Astrocyte of the hippocampus (primary cell): ENCODE data around the gene MMGT1.
A peak's percentile ranks its signal among the peaks of the same experiment; 100 is the strongest.

Experiments used
- DNase-seq: peaks from one replicate; pipeline ENCODE4 v3.0.0; 2011; ENCODE audit warnings: low read depth, low spot score

Gene MMGT1

GRCh38 chrX:135973548-135974278, at the start of gene MMGT1:
Gene MMGT1, minus strand, starts transcription at chrX:135973988. Its CDS starts 313 bp downstream, at chrX:135973675.
- DNase-seq, result peak; percentile 87

DNA sequence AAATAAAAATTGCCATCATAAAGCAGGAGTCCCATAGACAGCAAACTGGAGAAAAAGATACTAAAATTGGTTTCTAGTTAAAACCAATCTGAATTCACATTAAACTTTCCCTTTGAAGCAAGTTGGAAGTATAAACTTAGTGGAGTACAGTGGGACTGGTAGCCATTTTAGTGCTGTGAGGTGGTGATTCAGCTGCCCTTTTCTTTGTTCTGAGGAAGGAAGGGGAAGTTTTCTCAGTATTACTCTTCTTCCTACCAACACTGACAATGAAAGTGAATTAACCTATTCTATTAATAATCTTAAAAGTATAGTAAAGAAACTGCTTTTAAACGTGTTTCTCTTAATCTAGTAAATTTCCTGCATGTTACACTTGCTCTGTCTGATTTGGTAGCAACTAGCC, 48.1 kb upstream of the MMGT1 start:
- no peak for DNase-seq

DNA sequence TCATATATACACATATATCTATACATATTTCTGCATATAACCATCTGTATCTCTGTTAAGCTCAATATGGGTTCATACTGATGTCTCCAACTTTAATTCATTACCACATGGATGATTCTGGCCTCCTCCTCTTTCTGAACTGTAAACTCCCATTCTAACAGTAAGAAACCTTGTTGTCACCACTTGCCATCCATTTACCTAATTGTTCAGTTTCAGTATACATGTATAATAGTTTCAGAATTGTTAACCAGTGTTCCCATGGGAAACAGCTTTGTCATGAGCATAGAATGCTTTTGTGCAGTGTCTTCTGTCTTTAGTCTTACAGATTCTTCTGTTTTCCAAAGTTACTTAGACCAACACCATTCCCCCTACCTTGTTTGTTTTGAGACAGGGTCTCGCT, 47.4 kb upstream of the MMGT1 start:
- DNase-seq, result no peak

DNA sequence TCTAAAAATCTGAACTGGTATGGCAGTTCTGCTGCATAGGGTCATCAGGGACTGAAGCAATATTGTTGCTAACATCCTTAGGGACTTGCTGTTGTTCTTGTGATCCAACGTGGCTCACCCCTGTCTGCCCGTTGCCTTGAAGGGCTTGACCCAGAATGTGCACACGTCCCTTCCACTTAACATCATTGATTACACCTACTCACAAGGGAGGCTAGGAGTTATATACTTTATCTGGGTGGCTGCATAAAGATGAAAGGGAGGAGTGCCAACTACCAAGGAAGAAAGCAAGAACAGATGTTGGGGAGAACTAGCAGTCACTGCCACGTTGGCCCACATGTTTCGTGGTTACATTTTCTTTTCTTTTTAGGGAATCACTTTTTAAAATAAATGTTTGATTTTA, 45.4 kb upstream of the MMGT1 start:
- no peak for DNase-seq

- no peak for DNase-seq
Measured at GRCh38 chrX:136016881-136017280, 43.1 kb upstream of the MMGT1 start.

- no peak for DNase-seq
Measured at GRCh38 chrX:136015016-136015415, 41.2 kb upstream of the MMGT1 start.

GRCh38 chrX:135988245-135988644, 14.5 kb upstream of the MMGT1 start:
- DNase-seq, result no peak

DNA sequence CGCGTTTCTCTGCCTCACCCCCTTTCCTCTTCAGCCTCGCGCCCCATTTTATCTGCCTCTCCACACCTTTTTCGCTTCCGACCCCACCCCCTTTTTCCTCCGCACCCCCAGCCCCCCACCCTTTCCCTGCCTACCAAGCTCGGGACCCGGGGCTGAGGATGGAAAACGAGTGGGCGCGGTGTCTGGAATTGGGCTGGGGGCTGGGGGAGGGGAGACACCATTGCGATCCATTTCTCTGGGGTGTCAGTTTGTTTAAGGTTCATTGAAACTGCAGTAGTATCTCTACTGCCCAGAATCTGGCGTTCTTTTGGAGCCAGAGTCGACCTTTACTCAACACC, 12.2 kb upstream of the MMGT1 start:
- no peak for DNase-seq

- peak; percentile 79 for DNase-seq
Measured at GRCh38 chrX:135985157-135985972, 11.6 kb upstream of the MMGT1 start, which contains the start of gene SLC9A6. Gene SLC9A6, plus strand, starts transcription at chrX:135985435. Its CDS starts 224 bp downstream, at chrX:135985659.

GRCh38 chrX:135984791-135985156, 11.0 kb upstream of the MMGT1 start:
- DNase-seq, result peak; percentile 11

- DNase-seq, result no peak
Measured at GRCh38 chrX:135984256-135984655, 10.5 kb upstream of the MMGT1 start.

- no peak for DNase-seq
Measured at GRCh38 chrX:135982860-135983259, 9.1 kb upstream of the MMGT1 start.

DNA sequence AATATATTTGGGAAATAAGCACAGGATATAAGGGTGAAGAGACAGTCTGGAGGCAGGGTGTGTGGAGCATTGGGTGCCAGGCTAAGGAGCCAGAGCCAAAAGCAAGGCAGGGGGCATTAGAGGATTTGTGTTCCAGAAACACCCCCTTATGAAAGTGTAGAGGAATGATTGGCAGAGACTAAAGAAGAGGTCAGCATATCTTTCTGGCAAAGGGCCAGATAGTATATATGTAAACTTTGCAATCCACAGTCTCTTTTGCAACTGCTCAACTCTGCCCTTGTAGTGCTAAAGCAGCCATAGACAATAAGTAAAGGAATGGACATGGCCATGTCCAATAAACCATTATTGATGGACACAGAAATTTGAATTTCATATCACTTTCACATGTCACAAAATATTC, 7.9 kb upstream of the MMGT1 start:
- DNase-seq, result no peak

DNA sequence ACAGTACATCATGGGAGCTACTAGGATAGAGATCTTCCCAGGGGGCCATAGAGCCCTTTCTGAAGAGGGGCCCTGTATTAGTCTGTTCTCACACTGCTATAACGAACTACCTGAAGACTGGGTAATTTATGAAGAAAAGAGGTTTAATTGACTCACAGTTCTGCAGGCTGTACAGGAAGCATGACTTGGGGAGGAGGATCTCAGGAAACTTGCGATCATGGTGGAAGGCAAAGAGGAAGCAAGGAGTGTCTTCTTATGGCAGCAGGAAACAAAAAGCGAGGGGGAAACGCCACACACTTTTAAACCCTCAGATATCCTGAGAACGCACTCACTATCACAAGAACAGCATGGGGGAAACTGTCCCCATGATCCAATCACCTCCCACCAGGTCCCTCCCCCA, 7.2 kb upstream of the MMGT1 start:
- DNase-seq, result no peak

- DNase-seq, result no peak
Measured at GRCh38 chrX:135977611-135978010, 3.8 kb upstream of the MMGT1 start.

- no peak for DNase-seq
Measured at GRCh38 chrX:135975421-135975820, 1.6 kb upstream of the MMGT1 start.

DNA sequence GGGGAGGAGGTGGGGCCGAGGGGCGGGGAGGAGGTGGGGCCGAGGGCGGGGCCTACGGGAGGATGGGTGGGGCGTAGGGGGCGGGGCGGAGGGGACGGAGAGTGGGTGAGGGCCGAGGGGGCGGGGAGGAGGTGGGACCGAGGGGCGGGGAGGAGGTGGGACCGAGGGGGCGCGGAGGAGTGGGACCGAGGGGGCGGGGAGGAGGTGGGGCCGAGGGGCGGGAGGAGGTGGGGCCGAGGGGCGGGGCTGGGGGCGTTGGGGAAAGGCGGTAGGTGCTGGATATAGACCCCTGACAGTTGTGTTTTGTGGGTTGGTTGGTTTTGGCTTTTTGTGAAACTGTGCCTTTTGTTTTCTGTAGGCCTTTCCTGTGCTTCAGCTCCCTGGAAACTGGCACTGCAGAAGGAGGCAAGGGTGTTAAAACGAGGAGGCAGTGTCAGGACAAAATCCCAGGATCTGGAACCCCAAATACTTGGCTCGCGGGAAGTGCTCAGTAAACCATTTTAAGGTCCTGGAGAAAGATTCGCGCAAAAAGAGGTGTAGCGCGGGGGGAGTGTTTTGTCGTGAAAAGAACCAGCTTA, 580 bp upstream of the MMGT1 start:
- peak; percentile 82 for DNase-seq

GRCh38 chrX:135973025-135973547, 702 bp downstream of the MMGT1 start:
- DNase-seq, result peak; percentile 23

- no peak for DNase-seq
Measured at GRCh38 chrX:135951291-135951690, 22.5 kb downstream of the MMGT1 start.

- DNase-seq, result no peak
Measured at GRCh38 chrX:135944486-135944885, 29.3 kb downstream of the MMGT1 start.

DNA sequence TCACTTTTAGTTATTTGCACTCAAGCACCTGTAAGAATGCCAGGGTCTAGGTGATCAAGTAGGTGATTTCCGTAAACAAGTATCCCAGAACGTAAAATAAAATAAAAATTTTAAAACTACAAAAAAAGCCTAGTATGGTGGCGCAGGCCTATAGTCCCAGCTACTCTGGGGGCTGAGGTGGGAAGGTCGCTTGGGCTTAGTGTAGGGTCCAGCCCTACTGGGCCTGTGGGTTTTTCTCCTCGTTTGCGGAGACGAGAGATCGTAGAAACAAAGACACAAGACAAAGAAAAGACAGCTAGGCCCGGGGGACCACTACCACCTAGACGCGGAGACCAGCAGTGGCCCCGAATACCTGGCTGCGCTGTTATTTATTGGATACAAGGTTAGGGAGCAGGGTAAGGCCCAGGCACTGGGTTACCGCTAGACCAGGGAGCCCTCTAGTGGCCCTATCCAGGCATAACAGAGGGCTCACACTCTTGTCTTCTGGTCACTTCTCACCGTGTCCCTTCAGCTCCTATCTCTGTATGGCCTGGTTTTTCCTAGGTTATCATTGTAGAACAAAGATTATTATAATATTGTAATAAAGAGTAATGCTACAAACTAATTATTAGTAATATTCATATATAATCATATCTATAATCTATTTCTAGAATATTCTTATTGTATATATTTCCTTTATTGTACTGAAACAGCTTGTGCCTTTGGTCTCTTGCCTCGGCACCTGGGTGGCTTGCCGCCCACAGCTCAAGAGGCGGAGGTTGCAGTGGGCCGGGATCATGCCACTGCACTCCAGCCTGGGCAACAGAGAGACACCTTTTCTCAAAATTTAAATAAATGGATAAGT, 41.9 kb downstream of the MMGT1 start:
- peak; percentile 51 for DNase-seq

- DNase-seq, result no peak
Measured at GRCh38 chrX:135927897-135928296, 45.9 kb downstream of the MMGT1 start.
